ENCODE measurements around the gene RBM17. TPM values are rescaled to one million over a fixed set of nuclear protein-coding genes. Genes with fewer than 3 reads are reported as not detected.

The RBM17 gene
- total and polyA plus RNA-seq, 2 of the 13 experiments (the other 11 are each of a cell fraction or from before 2014, with no cell fraction given), result 30.7 to 77.5 TPM

DNA sequence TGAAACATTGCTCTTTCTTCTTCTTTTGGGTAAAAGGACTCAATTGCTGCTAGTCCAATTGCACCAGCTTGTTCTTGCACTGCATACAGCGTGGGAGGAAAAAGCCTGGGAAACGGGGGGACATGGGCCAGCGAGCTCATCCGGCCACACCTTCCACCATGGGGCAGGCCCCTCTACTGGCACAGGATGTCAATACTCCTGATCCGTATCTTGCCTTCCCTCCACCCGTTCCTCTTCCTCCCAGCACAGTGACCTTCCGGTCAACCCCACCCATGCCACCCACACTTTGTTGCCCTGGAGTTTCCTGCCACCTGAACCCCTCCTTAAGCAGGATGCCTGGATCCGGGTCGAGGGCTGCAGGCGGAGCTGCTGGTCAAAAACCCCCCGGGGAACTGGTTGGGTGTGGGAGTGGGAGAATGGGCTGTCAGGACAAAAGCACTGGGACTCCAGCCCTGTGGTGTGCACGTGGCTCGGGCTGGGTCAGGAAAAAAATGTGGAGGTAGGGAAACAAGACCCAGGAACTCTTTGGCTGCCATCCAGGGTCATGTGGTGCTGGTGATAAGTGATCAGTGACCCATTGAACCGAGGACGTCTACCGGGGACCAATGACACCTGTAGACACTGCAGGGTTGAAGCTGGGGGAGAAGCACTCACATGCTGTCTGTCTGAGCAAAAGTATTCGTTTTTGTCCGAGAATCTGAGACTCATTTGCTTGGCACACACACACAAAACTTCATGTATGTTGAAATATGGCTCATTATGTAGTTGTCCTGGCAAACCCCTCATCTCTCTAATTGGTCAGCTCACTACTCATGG is 34.8 kb upstream of the RBM17 start (continued):
- TF ChIP-seq, protein P1, sequence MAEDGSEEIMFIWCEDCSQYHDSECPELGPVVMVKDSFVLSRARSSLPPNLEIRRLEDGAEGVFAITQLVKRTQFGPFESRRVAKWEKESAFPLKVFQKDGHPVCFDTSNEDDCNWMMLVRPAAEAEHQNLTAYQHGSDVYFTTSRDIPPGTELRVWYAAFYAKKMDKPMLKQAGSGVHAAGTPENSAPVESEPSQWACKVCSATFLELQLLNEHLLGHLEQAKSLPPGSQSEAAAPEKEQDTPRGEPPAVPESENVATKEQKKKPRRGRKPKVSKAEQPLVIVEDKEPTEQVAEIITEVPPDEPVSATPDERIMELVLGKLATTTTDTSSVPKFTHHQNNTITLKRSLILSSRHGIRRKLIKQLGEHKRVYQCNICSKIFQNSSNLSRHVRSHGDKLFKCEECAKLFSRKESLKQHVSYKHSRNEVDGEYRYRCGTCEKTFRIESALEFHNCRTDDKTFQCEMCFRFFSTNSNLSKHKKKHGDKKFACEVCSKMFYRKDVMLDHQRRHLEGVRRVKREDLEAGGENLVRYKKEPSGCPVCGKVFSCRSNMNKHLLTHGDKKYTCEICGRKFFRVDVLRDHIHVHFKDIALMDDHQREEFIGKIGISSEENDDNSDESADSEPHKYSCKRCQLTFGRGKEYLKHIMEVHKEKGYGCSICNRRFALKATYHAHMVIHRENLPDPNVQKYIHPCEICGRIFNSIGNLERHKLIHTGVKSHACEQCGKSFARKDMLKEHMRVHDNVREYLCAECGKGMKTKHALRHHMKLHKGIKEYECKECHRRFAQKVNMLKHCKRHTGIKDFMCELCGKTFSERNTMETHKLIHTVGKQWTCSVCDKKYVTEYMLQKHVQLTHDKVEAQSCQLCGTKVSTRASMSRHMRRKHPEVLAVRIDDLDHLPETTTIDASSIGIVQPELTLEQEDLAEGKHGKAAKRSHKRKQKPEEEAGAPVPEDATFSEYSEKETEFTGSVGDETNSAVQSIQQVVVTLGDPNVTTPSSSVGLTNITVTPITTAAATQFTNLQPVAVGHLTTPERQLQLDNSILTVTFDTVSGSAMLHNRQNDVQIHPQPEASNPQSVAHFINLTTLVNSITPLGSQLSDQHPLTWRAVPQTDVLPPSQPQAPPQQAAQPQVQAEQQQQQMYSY (CRISPR knock-in tag; IDR thresholded peaks at IDR 0.05), result peak; percentile 80
- TF ChIP-seq ZNF607 (CRISPR knock-in tag; IDR thresholded peaks at IDR 0.05; ENCODE audit: borderline replicate concordance), result no peak
- TF ChIP-seq, protein P2, sequence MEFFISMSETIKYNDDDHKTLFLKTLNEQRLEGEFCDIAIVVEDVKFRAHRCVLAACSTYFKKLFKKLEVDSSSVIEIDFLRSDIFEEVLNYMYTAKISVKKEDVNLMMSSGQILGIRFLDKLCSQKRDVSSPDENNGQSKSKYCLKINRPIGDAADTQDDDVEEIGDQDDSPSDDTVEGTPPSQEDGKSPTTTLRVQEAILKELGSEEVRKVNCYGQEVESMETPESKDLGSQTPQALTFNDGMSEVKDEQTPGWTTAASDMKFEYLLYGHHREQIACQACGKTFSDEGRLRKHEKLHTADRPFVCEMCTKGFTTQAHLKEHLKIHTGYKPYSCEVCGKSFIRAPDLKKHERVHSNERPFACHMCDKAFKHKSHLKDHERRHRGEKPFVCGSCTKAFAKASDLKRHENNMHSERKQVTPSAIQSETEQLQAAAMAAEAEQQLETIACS (CRISPR knock-in tag; IDR thresholded peaks at IDR 0.05), result no peak
- TF ChIP-seq, protein P3, sequence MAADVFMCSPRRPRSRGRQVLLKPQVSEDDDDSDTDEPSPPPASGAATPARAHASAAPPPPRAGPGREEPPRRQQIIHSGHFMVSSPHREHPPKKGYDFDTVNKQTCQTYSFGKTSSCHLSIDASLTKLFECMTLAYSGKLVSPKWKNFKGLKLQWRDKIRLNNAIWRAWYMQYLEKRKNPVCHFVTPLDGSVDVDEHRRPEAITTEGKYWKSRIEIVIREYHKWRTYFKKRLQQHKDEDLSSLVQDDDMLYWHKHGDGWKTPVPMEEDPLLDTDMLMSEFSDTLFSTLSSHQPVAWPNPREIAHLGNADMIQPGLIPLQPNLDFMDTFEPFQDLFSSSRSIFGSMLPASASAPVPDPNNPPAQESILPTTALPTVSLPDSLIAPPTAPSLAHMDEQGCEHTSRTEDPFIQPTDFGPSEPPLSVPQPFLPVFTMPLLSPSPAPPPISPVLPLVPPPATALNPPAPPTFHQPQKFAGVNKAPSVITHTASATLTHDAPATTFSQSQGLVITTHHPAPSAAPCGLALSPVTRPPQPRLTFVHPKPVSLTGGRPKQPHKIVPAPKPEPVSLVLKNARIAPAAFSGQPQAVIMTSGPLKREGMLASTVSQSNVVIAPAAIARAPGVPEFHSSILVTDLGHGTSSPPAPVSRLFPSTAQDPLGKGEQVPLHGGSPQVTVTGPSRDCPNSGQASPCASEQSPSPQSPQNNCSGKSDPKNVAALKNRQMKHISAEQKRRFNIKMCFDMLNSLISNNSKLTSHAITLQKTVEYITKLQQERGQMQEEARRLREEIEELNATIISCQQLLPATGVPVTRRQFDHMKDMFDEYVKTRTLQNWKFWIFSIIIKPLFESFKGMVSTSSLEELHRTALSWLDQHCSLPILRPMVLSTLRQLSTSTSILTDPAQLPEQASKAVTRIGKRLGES (CRISPR knock-in tag; IDR thresholded peaks at IDR 0.05; ENCODE audit: borderline replicate concordance), result no peak
- no peak for TF ChIP-seq ZNF234 (CRISPR knock-in tag; conservative IDR thresholded peaks at IDR 0.05)
- no peak for TF ChIP-seq FLYWCH1 (CRISPR knock-in tag; IDR thresholded peaks at IDR 0.05)
- no peak for TF ChIP-seq ZNF224 (CRISPR knock-in tag; IDR thresholded peaks at IDR 0.05)
- no peak for TF ChIP-seq THYN1 (CRISPR knock-in tag; IDR thresholded peaks at IDR 0.05; ENCODE audit: borderline replicate concordance, low read depth)
- TF ChIP-seq POLR2AphosphoS5 (IDR thresholded peaks at IDR 0.05; ENCODE audit: low read depth, low read length), result no peak
- no peak for TF ChIP-seq REL (CRISPR knock-in tag; conservative IDR thresholded peaks at IDR 0.05)
- no peak for TF ChIP-seq KLF12 (CRISPR knock-in tag; IDR thresholded peaks at IDR 0.05; ENCODE audit: borderline replicate concordance)
- TF ChIP-seq ZFYVE20 (CRISPR knock-in tag; IDR thresholded peaks at IDR 0.05; ENCODE audit: borderline replicate concordance, low read depth), result no peak
- TF ChIP-seq ZNF430 (CRISPR knock-in tag; IDR thresholded peaks at IDR 0.05), result 0 out of 2 replicates have a peak, but pooled peaks have one; percentile 23
- TF ChIP-seq, protein P4, sequence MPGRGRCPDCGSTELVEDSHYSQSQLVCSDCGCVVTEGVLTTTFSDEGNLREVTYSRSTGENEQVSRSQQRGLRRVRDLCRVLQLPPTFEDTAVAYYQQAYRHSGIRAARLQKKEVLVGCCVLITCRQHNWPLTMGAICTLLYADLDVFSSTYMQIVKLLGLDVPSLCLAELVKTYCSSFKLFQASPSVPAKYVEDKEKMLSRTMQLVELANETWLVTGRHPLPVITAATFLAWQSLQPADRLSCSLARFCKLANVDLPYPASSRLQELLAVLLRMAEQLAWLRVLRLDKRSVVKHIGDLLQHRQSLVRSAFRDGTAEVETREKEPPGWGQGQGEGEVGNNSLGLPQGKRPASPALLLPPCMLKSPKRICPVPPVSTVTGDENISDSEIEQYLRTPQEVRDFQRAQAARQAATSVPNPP (CRISPR knock-in tag; IDR thresholded peaks at IDR 0.05), result no peak
- TF ChIP-seq, protein P5, sequence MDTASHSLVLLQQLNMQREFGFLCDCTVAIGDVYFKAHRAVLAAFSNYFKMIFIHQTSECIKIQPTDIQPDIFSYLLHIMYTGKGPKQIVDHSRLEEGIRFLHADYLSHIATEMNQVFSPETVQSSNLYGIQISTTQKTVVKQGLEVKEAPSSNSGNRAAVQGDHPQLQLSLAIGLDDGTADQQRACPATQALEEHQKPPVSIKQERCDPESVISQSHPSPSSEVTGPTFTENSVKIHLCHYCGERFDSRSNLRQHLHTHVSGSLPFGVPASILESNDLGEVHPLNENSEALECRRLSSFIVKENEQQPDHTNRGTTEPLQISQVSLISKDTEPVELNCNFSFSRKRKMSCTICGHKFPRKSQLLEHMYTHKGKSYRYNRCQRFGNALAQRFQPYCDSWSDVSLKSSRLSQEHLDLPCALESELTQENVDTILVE (CRISPR knock-in tag; IDR thresholded peaks at IDR 0.05), result no peak

All from HepG2 (cell line).